NCI-H1930 (cell line): ENCODE measurements around the gene PRTFDC1.
"Not testable (repeated sequence)": the region's sequence is repeated elsewhere in the genome, so short reads cannot be mapped to it uniquely, and the experiment has no call there.

Experiments used
- DNase-seq, 2 experiments: peaks; one replicate each; lab custom pipeline; 2025; lab: John Stamatoyannopoulos, UW

PRTFDC1 gene

GRCh38 chr10:24952143-24952706 is at the start of gene PRTFDC1:
Gene PRTFDC1 (minus strand): TSS chr10:24952606. CDS start chr10:24952575, 31 bp downstream.
- DNase-seq: peak in 1 of 2 experiments; percentile 2

GRCh38 chr10:24998044-24998443 is 45.6 kb upstream of the PRTFDC1 start:
- DNase-seq: no peak

- DNase-seq: no peak
Observed at GRCh38 chr10:24995072-24995471, 42.7 kb upstream of the PRTFDC1 start.

- no peak for DNase-seq
Observed at GRCh38 chr10:24993237-24993958, 41.0 kb upstream of the PRTFDC1 start.

- DNase-seq: no peak
Observed at GRCh38 chr10:24992512-24993133, 40.2 kb upstream of the PRTFDC1 start.

GRCh38 chr10:24991298-24991697 is 38.9 kb upstream of the PRTFDC1 start:
- no peak for DNase-seq

- DNase-seq: no peak
Observed at GRCh38 chr10:24989867-24990266, 37.5 kb upstream of the PRTFDC1 start.

GRCh38 chr10:24988831-24989640 is 36.6 kb upstream of the PRTFDC1 start:
- DNase-seq: no peak

GRCh38 chr10:24984906-24985305 is 32.5 kb upstream of the PRTFDC1 start:
- no peak for DNase-seq

- no peak for DNase-seq
Observed at GRCh38 chr10:24983946-24984345, 31.5 kb upstream of the PRTFDC1 start.

- DNase-seq: no peak
Observed at GRCh38 chr10:24983130-24983529, 30.7 kb upstream of the PRTFDC1 start.

- DNase-seq: no peak
Observed at GRCh38 chr10:24982319-24983112, 30.1 kb upstream of the PRTFDC1 start.

- no peak for DNase-seq
Observed at GRCh38 chr10:24981161-24981710, 28.8 kb upstream of the PRTFDC1 start.

- DNase-seq: no peak
Observed at GRCh38 chr10:24979685-24980084, 27.3 kb upstream of the PRTFDC1 start.

- DNase-seq: no peak
Observed at GRCh38 chr10:24974976-24975375, 22.6 kb upstream of the PRTFDC1 start.

GRCh38 chr10:24973163-24973562 is 20.8 kb upstream of the PRTFDC1 start:
- no peak for DNase-seq

- no peak for DNase-seq
Observed at GRCh38 chr10:24971374-24971773, 19.0 kb upstream of the PRTFDC1 start.

- DNase-seq: no peak
Observed at GRCh38 chr10:24969841-24970281, 17.5 kb upstream of the PRTFDC1 start.

GRCh38 chr10:24968951-24969350 is 16.5 kb upstream of the PRTFDC1 start:
- not testable (repeated sequence) for DNase-seq

- no peak for DNase-seq
Observed at GRCh38 chr10:24968349-24968748, 15.9 kb upstream of the PRTFDC1 start.

GRCh38 chr10:24966962-24967481 is 14.6 kb upstream of the PRTFDC1 start:
- no peak for DNase-seq
